HG03469 (cell line): ENCODE measurements around the gene PJVK.
A peak's percentile ranks its signal among the peaks of the same experiment; 100 is the strongest.
"Not testable (repeated sequence)": the region's sequence is repeated elsewhere in the genome, so short reads cannot be mapped to it uniquely, and the experiment has no call there.

ENCODE experiments used
- ATAC-seq: cut with Tn5 transposase; IDR thresholded peaks from one replicate; pipeline ENCODE4 v1.9.1; 2021; ENCODE audit warnings: mild to moderate bottlenecking, moderate library complexity, moderate number of reproducible peaks; ENCODE audit not compliant: unreplicated experiment

PJVK gene

GRCh38 chr2:178450774-178451525 lies at the start of gene PJVK, which contains the start of gene PRKRA:
Gene PJVK (plus strand): TSS chr2:178451378. CDS start chr2:178453410, 2,032 bp downstream.
Gene PRKRA (minus strand): TSS chr2:178451175. CDS start chr2:178451030, 145 bp downstream.
- ATAC-seq, result peak; percentile 74

GRCh38 chr2:178401994-178402437 lies 49.2 kb upstream of the PJVK start:
- ATAC-seq, result no peak

- peak; percentile 3 for ATAC-seq
Observed at GRCh38 chr2:178403671-178404306, 47.4 kb upstream of the PJVK start.

GRCh38 chr2:178404368-178404767 lies 46.8 kb upstream of the PJVK start:
- ATAC-seq, result peak; percentile 100

- ATAC-seq, result no peak
Observed at GRCh38 chr2:178409261-178409660, 41.9 kb upstream of the PJVK start.

- no peak for ATAC-seq
Observed at GRCh38 chr2:178412047-178412446, 39.1 kb upstream of the PJVK start.

- not testable (repeated sequence) for ATAC-seq
Observed at GRCh38 chr2:178412453-178412852, 38.7 kb upstream of the PJVK start.

- ATAC-seq, result peak; percentile 46
Observed at GRCh38 chr2:178413472-178414265, 37.5 kb upstream of the PJVK start.

- peak; percentile 83 for ATAC-seq
Observed at GRCh38 chr2:178414266-178415247, 36.6 kb upstream of the PJVK start.

GRCh38 chr2:178415979-178416378 lies 35.2 kb upstream of the PJVK start:
- ATAC-seq, result no peak

GRCh38 chr2:178417916-178418315 lies 33.3 kb upstream of the PJVK start:
- no peak for ATAC-seq

GRCh38 chr2:178418426-178418825 lies 32.8 kb upstream of the PJVK start:
- ATAC-seq, result no peak

GRCh38 chr2:178419123-178419522 lies 32.1 kb upstream of the PJVK start:
- ATAC-seq, result no peak

- no peak for ATAC-seq
Observed at GRCh38 chr2:178420463-178420999, 30.6 kb upstream of the PJVK start.

- ATAC-seq, result no peak
Observed at GRCh38 chr2:178422097-178422496, 29.1 kb upstream of the PJVK start.

GRCh38 chr2:178423746-178424145 lies 27.4 kb upstream of the PJVK start:
- not testable (repeated sequence) for ATAC-seq

GRCh38 chr2:178425255-178425827 lies 25.8 kb upstream of the PJVK start:
- ATAC-seq, result no peak

- no peak for ATAC-seq
Observed at GRCh38 chr2:178426388-178426787, 24.8 kb upstream of the PJVK start.

GRCh38 chr2:178427458-178427857 lies 23.7 kb upstream of the PJVK start:
- ATAC-seq, result no peak

- no peak for ATAC-seq
Observed at GRCh38 chr2:178428396-178428806, 22.8 kb upstream of the PJVK start.
